Frontal cortex (tissue), 4 donors: ENCODE data around the gene TCF7L2. TPM values are rescaled to one million over a fixed set of nuclear protein-coding genes. Genes with fewer than 3 reads are reported as not detected.
A peak's percentile ranks its signal among the peaks of the same experiment; 100 is the strongest.

Experiments
- DNase-seq, 2 donors: peaks; one replicate each; pipeline ENCODE4 v3.0.0; 2012; ENCODE audit warnings: low spot score in 2 of 2
- FAIRE-seq: peaks from 2 replicates; lab custom pipeline; 2012; peaks lifted over from hg19 to GRCh38; lab: Jason Lieb, UNC
- total RNA-seq: library from RNA; depleted of rRNA; stranded (reverse); fragments of >200 nt; gene quantifications from one replicate; pipeline ENCODE4 v1.2.3, GENCODE V29; 2014
- donor health status: control.
- donor health status: control.
- donor health status: control.

The TCF7L2 gene
- total RNA-seq = 0.82 TPM

GRCh38 chr10:112949875-112950507 is at the start of gene TCF7L2:
TCF7L2 (plus strand) TSS chr10:112950247; CDS start chr10:112950757, 510 bp downstream.
- FAIRE-seq (no peak), DNase-seq (peak; percentile 81 to 84)

GRCh38 chr10:112902730-112903129 is 47.3 kb upstream of the TCF7L2 start:
- no peak for DNase-seq
- no peak for FAIRE-seq

DNA sequence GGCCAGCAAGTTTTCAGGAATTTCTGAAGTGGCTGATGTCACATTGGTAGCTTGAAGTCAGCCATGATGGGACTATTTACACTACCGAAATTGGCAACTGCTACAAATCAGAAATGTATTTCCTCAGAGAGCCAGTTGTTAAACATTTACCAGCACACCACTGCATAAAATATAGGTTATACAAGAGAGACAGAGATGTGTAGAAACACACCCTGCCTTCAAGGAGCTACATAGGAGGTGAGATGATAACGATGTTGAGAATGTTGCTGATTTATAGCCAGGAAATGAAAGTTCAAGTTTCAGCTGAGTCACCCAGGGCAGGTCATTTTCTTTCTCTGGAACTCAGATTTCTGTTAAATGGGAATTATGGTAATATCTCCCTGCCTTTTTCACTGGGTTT is 46.0 kb upstream of the TCF7L2 start:
- no peak for DNase-seq
- no peak for FAIRE-seq

DNA sequence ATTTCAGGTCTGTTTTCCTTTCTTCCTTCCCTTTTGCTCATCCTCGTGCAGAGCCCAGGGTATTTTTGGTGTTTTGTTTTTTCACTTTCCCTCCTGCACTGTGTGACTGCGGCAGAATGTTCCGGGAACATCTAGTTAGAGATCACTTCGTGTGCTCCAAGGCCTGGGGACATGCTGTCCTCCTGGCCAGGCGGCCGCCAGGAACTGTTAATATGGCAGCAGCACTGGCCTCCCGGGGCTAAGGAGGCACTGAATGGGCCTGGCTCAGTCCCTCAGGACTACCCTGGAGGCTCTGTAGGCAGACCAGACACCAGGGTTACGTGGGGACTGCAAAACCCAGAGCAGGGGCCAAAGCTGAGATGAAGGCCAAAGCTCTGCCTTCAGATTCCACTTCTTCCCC is 43.1 kb upstream of the TCF7L2 start:
- DNase-seq (no peak), FAIRE-seq (no peak)

DNA sequence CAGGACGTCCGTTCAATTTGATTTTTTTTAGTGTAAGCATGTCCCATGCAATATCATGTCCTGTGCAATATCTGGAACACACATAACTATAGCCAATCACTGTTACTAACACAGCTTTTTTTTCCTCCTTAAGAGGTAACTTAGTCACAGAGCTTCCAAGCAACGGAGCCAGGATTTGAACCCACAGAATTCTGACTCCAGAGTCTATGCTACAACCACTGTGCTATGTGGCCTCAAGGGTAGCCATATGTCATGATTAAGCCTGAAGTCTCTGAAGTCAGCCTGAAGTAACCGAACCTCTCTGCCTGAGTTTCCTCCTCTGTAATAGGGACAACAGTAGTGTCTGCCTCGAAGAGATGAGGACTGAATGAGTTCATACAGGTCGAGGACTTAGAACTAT is 42.2 kb upstream of the TCF7L2 start:
- DNase-seq (no peak), FAIRE-seq (no peak)

DNA sequence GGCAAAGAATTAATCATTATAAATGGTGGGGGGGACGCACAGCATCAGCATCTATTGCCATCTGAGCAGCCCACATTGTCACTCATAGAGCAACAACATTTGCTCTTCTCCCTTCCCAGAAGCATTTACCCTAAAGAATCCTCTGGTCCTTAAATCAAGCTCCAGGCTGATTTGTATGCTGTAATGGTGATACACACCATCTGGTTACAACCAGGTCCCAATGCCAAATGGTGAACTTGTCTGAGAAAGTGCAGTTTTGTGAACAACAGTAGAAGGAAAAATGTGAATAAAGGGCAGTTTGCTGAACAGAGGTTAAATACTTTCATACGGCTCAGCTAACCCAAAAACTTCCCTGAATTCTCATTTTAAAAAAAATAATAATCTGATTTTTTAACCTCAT is 38.8 kb upstream of the TCF7L2 start:
- no peak for FAIRE-seq
- no peak for DNase-seq

- FAIRE-seq (no peak), DNase-seq (no peak)
Observed at GRCh38 chr10:112912410-112912928, 37.6 kb upstream of the TCF7L2 start.

DNA sequence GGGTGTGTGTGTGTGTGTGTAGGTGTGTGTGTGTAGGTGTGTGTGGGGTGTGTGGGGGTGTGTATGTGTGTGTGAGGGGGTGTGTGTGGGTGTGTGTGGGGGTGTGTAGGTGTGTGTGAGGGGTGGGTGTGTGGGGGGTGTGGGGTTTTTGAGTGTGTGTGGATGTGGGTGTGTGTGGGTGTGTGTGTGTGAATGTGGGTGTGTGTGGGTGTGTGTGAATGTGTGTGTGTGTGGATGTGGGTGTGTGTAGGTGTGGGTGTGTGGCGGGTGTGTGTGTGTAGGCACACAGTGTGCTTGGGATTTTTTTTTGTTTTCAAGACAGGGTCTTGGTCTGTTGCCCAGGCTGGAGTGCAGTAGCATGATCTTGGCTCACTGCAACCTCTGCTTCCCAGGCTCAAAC is 36.8 kb upstream of the TCF7L2 start:
- DNase-seq (no peak), FAIRE-seq (no peak)

- DNase-seq (no peak), FAIRE-seq (no peak)
Observed at GRCh38 chr10:112913661-112914287, 36.3 kb upstream of the TCF7L2 start.

DNA sequence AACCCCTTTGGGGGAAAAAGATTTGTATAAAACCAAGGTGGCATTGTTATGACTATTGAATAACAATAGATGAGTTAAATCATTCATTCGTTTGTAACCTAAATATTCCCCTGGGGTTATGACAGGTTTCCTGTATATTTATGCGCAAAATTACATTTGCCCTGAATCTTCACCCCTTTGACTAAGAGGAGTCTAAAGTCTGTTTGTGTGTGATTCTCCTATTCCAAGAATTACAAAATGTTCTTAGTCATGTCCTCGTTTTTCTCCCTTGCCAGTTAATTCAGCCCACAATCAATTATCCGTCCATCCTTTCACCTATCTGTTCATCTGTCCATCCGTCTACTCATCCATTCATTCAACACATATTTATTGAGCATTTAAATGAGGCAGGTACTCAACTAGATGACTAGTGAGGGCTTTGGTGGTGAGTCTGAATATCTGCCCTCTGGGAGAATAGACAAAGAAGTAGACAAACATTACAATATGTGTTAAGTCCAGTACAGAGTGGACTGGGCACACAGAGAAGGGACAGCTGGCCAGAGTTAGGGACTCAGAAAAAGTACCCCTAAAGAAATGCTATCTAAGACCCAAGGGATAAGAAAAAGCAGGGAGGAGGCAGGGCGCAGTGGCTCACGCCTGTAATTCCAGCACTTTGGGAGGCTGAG is 35.6 kb upstream of the TCF7L2 start:
- DNase-seq = no peak
- FAIRE-seq = no peak

DNA sequence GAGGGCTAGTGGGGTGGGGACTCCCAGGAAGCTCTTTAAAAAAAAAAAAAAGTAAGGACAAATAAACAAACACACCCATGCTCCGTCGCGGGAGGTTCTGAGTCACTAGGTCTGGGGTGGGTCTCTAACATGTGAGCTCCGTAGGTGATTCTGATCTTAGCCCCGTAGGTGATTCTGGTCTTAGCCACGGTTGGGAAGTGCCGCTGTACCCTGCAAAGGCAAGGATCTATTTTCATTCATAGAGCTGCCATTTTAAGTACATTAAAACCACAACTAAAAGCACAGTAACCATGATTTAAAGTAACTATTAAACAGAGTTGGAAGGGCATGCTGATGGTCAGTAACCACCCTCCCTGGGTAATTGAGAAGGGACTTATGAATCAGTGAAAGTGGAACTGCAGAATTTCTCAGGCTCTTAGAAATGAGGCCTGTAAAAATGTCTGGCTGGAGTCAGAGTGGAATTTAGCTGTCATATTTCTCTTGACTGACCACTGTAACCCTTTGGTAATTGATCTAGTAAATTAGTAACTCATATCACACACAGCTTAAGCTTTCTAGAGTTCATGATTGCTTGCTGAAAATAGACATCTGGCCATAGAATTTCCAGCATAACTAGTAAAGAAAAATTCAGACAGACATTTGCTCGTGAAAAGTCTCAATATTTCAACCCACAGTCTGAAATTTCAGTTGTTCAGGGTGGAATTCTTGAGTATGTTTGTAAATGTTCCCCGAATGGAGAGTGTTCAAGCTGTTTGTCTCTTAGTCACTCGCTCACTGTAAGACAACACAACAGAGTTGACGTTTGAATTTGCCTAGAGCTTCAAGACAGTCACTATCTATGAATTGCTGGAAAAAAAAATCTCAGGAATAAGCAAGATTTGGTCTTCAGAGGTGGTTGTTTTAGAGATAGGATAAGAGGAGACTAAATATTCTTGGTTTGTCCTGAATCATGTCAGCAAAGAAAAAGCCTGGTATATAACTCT is 34.2 kb upstream of the TCF7L2 start:
- DNase-seq = no peak
- FAIRE-seq = no peak

DNA sequence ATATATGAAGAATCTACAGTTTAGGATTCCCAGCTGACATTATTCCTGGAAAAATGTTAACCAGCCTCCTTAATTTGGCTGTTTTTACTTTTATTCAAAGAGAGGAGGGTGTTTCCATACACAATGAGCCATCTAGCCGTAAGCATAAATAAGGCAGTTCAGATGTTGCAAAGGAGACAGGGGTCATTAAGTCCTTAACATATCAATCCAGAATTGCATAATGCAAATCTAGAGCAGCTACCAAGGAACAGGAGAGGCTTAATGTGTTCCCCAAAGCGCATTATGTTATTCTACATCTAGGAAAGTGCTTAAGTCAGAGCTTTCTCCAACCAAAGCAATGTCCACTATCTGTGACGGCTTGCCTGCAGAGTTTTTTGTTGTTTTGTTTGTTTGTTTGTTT is 32.4 kb upstream of the TCF7L2 start:
- no peak for DNase-seq
- no peak for FAIRE-seq

DNA sequence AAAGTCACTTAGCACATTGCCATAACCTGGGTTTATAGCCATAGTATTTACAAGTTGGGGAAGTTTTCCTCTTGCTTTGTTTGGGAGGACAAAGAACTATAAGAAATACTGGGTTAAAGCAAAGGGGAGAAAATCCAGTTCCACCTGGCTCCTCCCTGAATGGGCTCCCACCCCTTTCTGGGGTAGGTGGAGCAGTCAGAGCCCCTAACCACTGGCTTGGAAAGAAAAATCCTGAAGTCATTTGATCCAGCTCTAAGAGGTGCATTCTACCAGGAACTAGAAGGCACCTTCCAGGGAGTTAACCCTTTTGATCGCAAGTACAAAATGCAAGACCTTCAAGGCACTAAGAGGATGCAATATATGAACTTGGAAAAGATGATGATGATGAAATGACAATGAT is 31.3 kb upstream of the TCF7L2 start:
- DNase-seq (no peak), FAIRE-seq (no peak)

- no peak for DNase-seq
- FAIRE-seq = no peak
Observed at GRCh38 chr10:112919721-112920120, 30.3 kb upstream of the TCF7L2 start.

DNA sequence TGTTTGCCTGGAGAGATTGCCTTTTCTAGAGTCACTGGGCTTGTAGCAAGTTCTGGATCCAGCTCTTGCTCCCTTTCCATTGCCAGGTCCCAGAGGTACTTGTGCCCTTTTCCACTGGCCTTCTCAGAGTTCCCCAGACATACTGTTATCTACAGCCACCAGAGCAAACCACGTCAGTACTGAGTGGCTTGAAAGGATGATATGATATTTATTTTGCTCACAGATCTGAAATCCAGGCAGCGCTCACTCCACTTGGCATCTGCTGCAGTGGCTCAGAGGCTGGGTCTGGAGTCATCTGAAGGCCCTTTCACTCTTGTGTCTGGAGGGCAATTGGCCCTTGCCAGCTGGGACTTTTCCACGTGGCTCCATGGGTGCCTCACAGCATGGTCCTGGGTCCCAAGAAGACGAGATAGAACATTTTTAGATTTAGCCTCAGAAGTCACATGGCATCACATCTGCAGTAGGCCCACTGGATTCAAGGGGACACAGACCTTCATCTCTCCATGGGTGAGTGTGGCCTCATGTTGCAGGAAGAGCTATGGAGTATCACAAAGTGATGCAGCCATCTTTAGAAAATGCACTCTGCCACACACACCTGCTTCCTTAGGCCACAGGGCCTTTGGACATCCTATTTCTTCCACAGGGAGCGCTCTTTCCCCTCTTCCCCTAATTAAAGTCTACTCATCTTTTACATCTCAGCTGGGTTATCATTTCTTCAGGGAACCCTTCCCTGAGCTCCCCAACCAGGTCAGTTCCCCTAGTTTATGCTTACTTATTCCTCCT is 22.9 kb upstream of the TCF7L2 start:
- no peak for FAIRE-seq
- no peak for DNase-seq

DNA sequence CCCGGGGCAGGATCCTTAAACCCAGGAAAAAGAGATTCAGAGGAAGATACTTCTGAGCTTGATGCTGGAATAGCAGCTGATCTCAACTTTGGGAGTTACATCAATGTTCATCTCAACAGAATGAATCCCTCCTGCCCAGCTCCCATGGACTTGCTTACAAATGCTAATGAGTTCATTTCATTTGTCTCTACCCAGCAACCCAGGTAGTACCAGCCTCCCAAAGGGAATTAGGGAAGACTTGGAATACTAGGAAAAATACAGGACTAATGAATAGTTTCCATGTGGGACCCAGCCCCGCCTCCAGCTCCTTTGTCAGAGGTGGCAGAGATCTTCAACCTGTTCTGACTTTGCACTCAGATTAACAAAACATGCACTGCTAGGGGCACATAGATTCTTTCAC is 22.1 kb upstream of the TCF7L2 start:
- DNase-seq (no peak), FAIRE-seq (no peak)

- FAIRE-seq (no peak), DNase-seq (no peak)
Observed at GRCh38 chr10:112932658-112933057, 17.4 kb upstream of the TCF7L2 start.

- FAIRE-seq = no peak
- no peak for DNase-seq
Observed at GRCh38 chr10:112934193-112934592, 15.9 kb upstream of the TCF7L2 start.

- DNase-seq (no peak), FAIRE-seq (no peak)
Observed at GRCh38 chr10:112938808-112939482, 11.1 kb upstream of the TCF7L2 start.
